ENCODE measurements around the gene PGPEP1.
A peak's percentile ranks its signal among the peaks of the same experiment; 100 is the strongest.

Gene PGPEP1

DNA sequence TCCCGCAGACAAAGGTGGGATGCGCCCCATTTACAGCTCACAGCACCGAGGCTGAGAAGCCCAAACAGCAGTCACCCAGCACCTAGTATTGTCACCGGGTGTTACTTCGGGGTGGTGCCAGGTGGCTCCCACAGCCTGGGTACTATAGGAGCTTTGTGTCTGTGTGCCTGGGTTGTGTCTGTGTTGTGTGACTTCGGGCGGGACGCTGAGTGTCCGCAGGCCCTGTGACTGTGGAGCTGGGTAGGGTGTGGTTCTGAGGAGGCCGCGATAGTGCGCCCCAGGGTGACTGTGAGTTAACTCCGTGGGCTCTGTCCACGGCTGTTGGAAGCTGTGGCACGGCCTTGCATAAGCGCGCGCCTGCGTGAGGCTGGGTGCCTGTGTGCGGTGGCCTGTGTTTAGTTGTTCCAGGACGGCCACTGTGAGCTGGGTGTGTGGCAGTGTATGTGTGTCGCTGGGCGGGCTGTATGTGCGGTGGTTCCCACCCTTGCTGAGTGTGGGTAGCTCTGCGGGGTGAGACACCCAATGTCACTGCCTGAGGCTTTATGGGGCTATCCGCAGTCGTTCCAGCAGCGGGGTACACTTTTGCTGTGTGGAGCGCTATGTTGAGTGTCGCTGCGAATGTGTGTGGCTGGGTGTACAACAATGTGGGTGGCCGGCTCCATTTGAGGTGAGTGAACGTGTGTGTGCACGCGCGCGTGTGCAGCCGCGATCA lies 78.2 kb downstream of the PGPEP1 start:
- no peak for DNase-seq (ENCODE audit: low read depth)
- H3K4me3 ChIP-seq (ENCODE audit: low read depth, low read length), result peak overlapping the region; percentile 57
- TF ChIP-seq, protein P1, sequence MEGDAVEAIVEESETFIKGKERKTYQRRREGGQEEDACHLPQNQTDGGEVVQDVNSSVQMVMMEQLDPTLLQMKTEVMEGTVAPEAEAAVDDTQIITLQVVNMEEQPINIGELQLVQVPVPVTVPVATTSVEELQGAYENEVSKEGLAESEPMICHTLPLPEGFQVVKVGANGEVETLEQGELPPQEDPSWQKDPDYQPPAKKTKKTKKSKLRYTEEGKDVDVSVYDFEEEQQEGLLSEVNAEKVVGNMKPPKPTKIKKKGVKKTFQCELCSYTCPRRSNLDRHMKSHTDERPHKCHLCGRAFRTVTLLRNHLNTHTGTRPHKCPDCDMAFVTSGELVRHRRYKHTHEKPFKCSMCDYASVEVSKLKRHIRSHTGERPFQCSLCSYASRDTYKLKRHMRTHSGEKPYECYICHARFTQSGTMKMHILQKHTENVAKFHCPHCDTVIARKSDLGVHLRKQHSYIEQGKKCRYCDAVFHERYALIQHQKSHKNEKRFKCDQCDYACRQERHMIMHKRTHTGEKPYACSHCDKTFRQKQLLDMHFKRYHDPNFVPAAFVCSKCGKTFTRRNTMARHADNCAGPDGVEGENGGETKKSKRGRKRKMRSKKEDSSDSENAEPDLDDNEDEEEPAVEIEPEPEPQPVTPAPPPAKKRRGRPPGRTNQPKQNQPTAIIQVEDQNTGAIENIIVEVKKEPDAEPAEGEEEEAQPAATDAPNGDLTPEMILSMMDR (IDR thresholded peaks at IDR 0.05; ENCODE audit: low read depth, low read length, missing control alignments), result no peak

DNA sequence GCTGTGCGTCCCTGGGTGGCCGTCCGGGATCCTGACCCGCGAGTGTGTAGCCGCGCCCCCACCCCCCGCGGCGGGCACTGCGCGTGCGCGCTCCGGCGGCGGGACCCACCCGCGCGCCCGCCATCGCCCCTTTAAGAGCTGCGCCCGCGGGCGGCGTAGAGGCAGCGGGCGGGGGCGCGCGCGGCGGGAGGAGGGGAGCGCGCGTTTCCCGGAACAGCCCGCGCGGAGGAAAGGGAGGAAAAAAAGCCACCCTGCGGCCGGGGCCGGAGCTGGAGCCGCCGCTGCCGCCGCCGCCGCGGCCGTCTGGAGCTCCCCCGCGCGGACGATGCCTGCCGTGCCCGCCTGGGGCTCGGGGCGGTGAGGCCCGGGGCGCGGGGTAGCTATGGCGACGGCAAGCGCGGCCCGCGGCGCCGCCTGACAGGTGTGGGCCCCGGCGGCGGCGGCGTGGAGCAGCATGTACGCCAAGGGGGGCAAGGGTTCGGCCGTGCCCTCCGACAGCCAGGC lies 78.8 kb downstream of the PGPEP1 start, which contains the start of gene SSBP4:
Gene SSBP4, plus strand, starts transcription at position 204 of the 504 bp plus-strand sequence. Its CDS starts 251 bp downstream, at position 455.
- TF ChIP-seq, protein P1 (IDR thresholded peaks at IDR 0.05; ENCODE audit: low read depth, low read length, missing control alignments), result peak; percentile 15
- peak within 1 kb of the TSS; percentile 57 for H3K4me3 ChIP-seq (ENCODE audit: low read depth, low read length)
- DNase-seq (ENCODE audit: low read depth), result no peak

Measured in GM12864 (cell line).